KBM-7 (cell line): ENCODE measurements around the gene MAP4K2.
A peak's percentile ranks its signal among the peaks of the same experiment; 100 is the strongest.
"Not testable (repeated sequence)": the region's sequence is repeated elsewhere in the genome, so short reads cannot be mapped to it uniquely, and the experiment has no call there.

ENCODE experiments used
- DNase-seq: peaks from one replicate; pipeline ENCODE4 v3.0.0-alpha.2; 2015
- in situ Hi-C: fragments of 300-500 bp; cut with MboI; formaldehyde crosslinking; loops from 2 replicates; pipeline ENCODE4 v1.14.3; 2020; ENCODE audit warnings: low sequenced_read_pairs, low pct_unique_long_range_greater_than_20kb, mixed read lengths

MAP4K2 gene

GRCh38 chr11:64826062-64826461 lies 23.0 kb upstream of the MAP4K2 start:
- in situ Hi-C loops, result no loop called here
- no peak for DNase-seq

GRCh38 chr11:64823568-64824119 lies 20.6 kb upstream of the MAP4K2 start:
- DNase-seq, result no peak
- in situ Hi-C loops, result no loop called here

- in situ Hi-C loops, result no loop called here
- DNase-seq, result no peak
These were observed 14.5 kb upstream of the MAP4K2 start for GRCh38 chr11:64817476-64817875.

- DNase-seq, in situ Hi-C loops: not testable (repeated sequence)
These were observed 12.4 kb upstream of the MAP4K2 start for GRCh38 chr11:64815433-64815832.

GRCh38 chr11:64814712-64815187 lies 11.7 kb upstream of the MAP4K2 start:
- in situ Hi-C loops, result no loop called here
- no peak for DNase-seq

GRCh38 chr11:64813826-64814225 lies 10.8 kb upstream of the MAP4K2 start:
- in situ Hi-C loops, result no loop called here

GRCh38 chr11:64810891-64811272 lies 7.9 kb upstream of the MAP4K2 start:
- no peak for DNase-seq
- in situ Hi-C loops, result no loop called here

More at GRCh38 chr11:64813826-64814225, 10.8 kb upstream of the MAP4K2 start:
- no peak for DNase-seq

- DNase-seq, result peak; percentile 99
- in situ Hi-C loops, result no loop called here
These were observed 7.4 kb upstream of the MAP4K2 start, which contains the start of gene MEN1 for GRCh38 chr11:64810271-64810890. Gene MEN1 (minus strand): TSS chr11:64810551. CDS start chr11:64810109, 442 bp downstream.

GRCh38 chr11:64809781-64810241 lies 6.8 kb upstream of the MAP4K2 start:
- in situ Hi-C loops, result no loop called here
- no peak for DNase-seq

GRCh38 chr11:64805481-64805880 lies 2.5 kb upstream of the MAP4K2 start:
- no peak for DNase-seq
- in situ Hi-C loops, result no loop called here

GRCh38 chr11:64804346-64805210 lies 1.6 kb upstream of the MAP4K2 start:
- no peak for DNase-seq
- in situ Hi-C loops, result no loop called here

- no peak for DNase-seq
- in situ Hi-C loops, result no loop called here
These were observed 882 bp upstream of the MAP4K2 start for GRCh38 chr11:64803846-64804345.

GRCh38 chr11:64802370-64803157 lies 450 bp downstream of the MAP4K2 start:
- in situ Hi-C loops, result no loop called here
- no peak for DNase-seq

GRCh38 chr11:64801561-64802369 lies 1.2 kb downstream of the MAP4K2 start:
- in situ Hi-C loops, result no loop called here
- peak; percentile 35 for DNase-seq

GRCh38 chr11:64801158-64801464 lies 1.9 kb downstream of the MAP4K2 start:
- in situ Hi-C loops, result no loop called here
- no peak for DNase-seq

- in situ Hi-C loops, result no loop called here
- no peak for DNase-seq
These were observed 2.5 kb downstream of the MAP4K2 start for GRCh38 chr11:64800303-64801157.

GRCh38 chr11:64799623-64800302 lies 3.3 kb downstream of the MAP4K2 start:
- in situ Hi-C loops, result no loop called here
- DNase-seq, result no peak
